ENCODE measurements around the gene KRT32.

DNA sequence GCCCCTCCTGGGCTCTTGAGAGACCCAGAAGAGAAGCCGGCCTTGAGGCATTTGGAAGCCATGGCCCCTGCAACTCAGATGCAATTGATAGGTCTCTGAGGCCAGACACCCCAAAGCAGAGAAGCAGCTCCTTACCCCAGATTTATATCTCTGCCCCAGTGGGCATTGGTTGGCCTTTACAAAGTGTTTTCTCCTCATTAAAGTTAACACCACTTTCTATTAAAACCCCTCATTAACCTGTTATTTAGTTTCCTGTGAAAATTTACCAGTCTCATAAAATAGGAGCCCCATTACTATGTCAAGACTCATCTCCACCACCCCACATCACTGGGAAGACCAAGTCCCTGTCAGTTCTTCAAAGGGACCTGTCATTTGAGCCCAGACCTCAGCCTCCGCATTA is 13.8 kb upstream of the KRT32 start, which contains the start of gene KRT35:
- TF ChIP-seq EZH2phosphoT487 (IDR thresholded peaks at IDR 0.05; ENCODE audit: borderline replicate concordance, low read length): no peak
- TF ChIP-seq, protein P1, sequence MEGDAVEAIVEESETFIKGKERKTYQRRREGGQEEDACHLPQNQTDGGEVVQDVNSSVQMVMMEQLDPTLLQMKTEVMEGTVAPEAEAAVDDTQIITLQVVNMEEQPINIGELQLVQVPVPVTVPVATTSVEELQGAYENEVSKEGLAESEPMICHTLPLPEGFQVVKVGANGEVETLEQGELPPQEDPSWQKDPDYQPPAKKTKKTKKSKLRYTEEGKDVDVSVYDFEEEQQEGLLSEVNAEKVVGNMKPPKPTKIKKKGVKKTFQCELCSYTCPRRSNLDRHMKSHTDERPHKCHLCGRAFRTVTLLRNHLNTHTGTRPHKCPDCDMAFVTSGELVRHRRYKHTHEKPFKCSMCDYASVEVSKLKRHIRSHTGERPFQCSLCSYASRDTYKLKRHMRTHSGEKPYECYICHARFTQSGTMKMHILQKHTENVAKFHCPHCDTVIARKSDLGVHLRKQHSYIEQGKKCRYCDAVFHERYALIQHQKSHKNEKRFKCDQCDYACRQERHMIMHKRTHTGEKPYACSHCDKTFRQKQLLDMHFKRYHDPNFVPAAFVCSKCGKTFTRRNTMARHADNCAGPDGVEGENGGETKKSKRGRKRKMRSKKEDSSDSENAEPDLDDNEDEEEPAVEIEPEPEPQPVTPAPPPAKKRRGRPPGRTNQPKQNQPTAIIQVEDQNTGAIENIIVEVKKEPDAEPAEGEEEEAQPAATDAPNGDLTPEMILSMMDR (conservative IDR thresholded peaks at IDR 0.05; ENCODE audit: low read depth, low read length): no peak
- TF ChIP-seq EZH2 (IDR thresholded peaks at IDR 0.05; ENCODE audit: low read length, unreplicated experiment): no peak
